Bronchus fibroblast of lung (primary cell): ENCODE data around the gene METTL27. TPM values are rescaled to one million over a fixed set of nuclear protein-coding genes. Genes with fewer than 3 reads are reported as not detected.

Experiments
- total RNA-seq: library from RNA; depleted of rRNA; stranded (reverse); fragments of >200 nt; gene quantifications from 2 replicates; pipeline ENCODE4 v1.2.3, GENCODE V29; 2015

METTL27 gene
- total RNA-seq = 1.5 and 2.9 TPM in 2 replicates

GRCh38 chr7:73842067-73842976 is at the start of gene METTL27:
TSS of gene METTL27 (minus strand) at chr7:73842516. CDS start at chr7:73842140, 376 bp downstream.

GRCh38 chr7:73860859-73861258 is 18.5 kb upstream of the METTL27 start, which contains the start of gene TMEM270:
TSS of gene TMEM270 (plus strand) at chr7:73861159. CDS start at chr7:73861195, 36 bp downstream.

GRCh38 chr7:73830681-73831583 is 11.4 kb downstream of the METTL27 start, which contains the start of gene CLDN4:
TSS of gene CLDN4 (plus strand) at chr7:73830996. CDS start at chr7:73831202, 206 bp downstream.

Other genes starting within 250 kb of the METTL27 start
- gene MLXIPL, start 218.0 kb downstream of the METTL27 start, total RNA-seq = 0.67 and 2.4 TPM in 2 replicates
- 0.89 and 1.8 TPM in 2 replicates for gene VPS37D, start 174.7 kb downstream of the METTL27 start, total RNA-seq
- 5.2 and 6.2 TPM in 2 replicates for gene DNAJC30, start 159.1 kb downstream of the METTL27 start, total RNA-seq
- gene BUD23, start 158.9 kb downstream of the METTL27 start, total RNA-seq = 74.3 and 79.7 TPM in 2 replicates
- 3.0 and 4.3 TPM in 2 replicates for gene STX1A, start 122.8 kb downstream of the METTL27 start, total RNA-seq
- 25.9 and 26.3 TPM in 2 replicates for gene ABHD11, start 103.7 kb downstream of the METTL27 start, total RNA-seq
- not detected in 2 replicates for gene CLDN3, start 72.2 kb downstream of the METTL27 start, total RNA-seq
- 1.2 and 1.7 TPM in 2 replicates for gene CLDN4, start 11.5 kb downstream of the METTL27 start, total RNA-seq
- not detected in 2 replicates for gene TMEM270, start 18.6 kb upstream of the METTL27 start, total RNA-seq
- gene ELN, start 185.7 kb upstream of the METTL27 start, total RNA-seq = 0.59 and 4.2 TPM in 2 replicates
- gene LIMK1, start 241.3 kb upstream of the METTL27 start, total RNA-seq = 31.1 and 34.6 TPM in 2 replicates